ENCODE data around the gene NT5M.
A peak's percentile ranks its signal among the peaks of the same experiment; 100 is the strongest.

NT5M gene

GRCh38 chr17:17280613-17281549, 22.3 kb upstream of the NT5M start, which contains the start of gene COPS3:
COPS3 (minus strand) TSS chr17:17281246; CDS start chr17:17281186, 60 bp downstream.
- H3K27ac ChIP-seq, result peak within 1 kb of the TSS; percentile 83
- peak within 1 kb of the TSS; percentile 89 for H3K4me3 ChIP-seq (ENCODE audit: low read depth, low read length)
- peak; percentile 97 for DNase-seq
- no peaks in the 10 kb centered on the region for H3K36me3 ChIP-seq (replicated peaks)
- no peak for TF ChIP-seq CTCF (IDR thresholded peaks at IDR 0.05; ENCODE audit: low read depth, low read length, missing control alignments)
- H3K27me3 ChIP-seq (replicated peaks), result no peaks in the 10 kb centered on the region
- in situ Hi-C loops (cut with HindIII; ENCODE audit: low pct_ligation_motif_present, low sequenced_read_pairs), result no loop called here

GRCh38 chr17:17285951-17286350, 17.2 kb upstream of the NT5M start:
- no peaks in the 10 kb centered on the region for H3K36me3 ChIP-seq (replicated peaks)
- DNase-seq, result no peak
- in situ Hi-C loops (cut with HindIII; ENCODE audit: low pct_ligation_motif_present, low sequenced_read_pairs), result no loop called here
- no peak overlapping the region for H3K4me3 ChIP-seq (ENCODE audit: low read depth, low read length)
- TF ChIP-seq CTCF (IDR thresholded peaks at IDR 0.05; ENCODE audit: low read depth, low read length, missing control alignments), result no peak
- H3K27ac ChIP-seq, result no peak overlapping the region
- no peaks in the 10 kb centered on the region for H3K27me3 ChIP-seq (replicated peaks)

GRCh38 chr17:17289086-17289485, 14.1 kb upstream of the NT5M start:
- Histone ChIP-seq H3K4me3 (ENCODE audit: low read depth, low read length) (no peak overlapping the region), H3K36me3 (replicated peaks) (no peaks in the 10 kb centered on the region), H3K27me3 (replicated peaks) (no peaks in the 10 kb centered on the region), H3K27ac (no peak overlapping the region)
- in situ Hi-C loops (cut with HindIII; ENCODE audit: low pct_ligation_motif_present, low sequenced_read_pairs), result no loop called here
- no peak for TF ChIP-seq CTCF (IDR thresholded peaks at IDR 0.05; ENCODE audit: low read depth, low read length, missing control alignments)
- no peak for DNase-seq

GRCh38 chr17:17289701-17290100, 13.5 kb upstream of the NT5M start:
- Histone ChIP-seq H3K4me3 (ENCODE audit: low read depth, low read length) (no peak overlapping the region), H3K36me3 (replicated peaks) (no peaks in the 10 kb centered on the region), H3K27me3 (replicated peaks) (no peaks in the 10 kb centered on the region), H3K27ac (no peak overlapping the region)
- TF ChIP-seq CTCF (IDR thresholded peaks at IDR 0.05; ENCODE audit: low read depth, low read length, missing control alignments), result no peak
- in situ Hi-C loops (cut with HindIII; ENCODE audit: low pct_ligation_motif_present, low sequenced_read_pairs), result no loop called here
- DNase-seq, result no peak

GRCh38 chr17:17295141-17295540, 8.0 kb upstream of the NT5M start:
- no peak for DNase-seq
- H3K27me3 ChIP-seq (replicated peaks), result no peaks in the 10 kb centered on the region
- TF ChIP-seq CTCF (IDR thresholded peaks at IDR 0.05; ENCODE audit: low read depth, low read length, missing control alignments), result no peak
- H3K4me3 ChIP-seq (ENCODE audit: low read depth, low read length), result no peak overlapping the region
- no peak overlapping the region for H3K27ac ChIP-seq
- in situ Hi-C loops (cut with HindIII; ENCODE audit: low pct_ligation_motif_present, low sequenced_read_pairs), result no loop called here
- H3K36me3 ChIP-seq (replicated peaks), result no peaks in the 10 kb centered on the region

Data from brain microvascular endothelial cell (primary cell).